Lung (tissue), 12 donors: ENCODE measurements around the gene CNGA1. TPM values are rescaled to one million over a fixed set of nuclear protein-coding genes. Genes with fewer than 3 reads are reported as not detected.

Experiments
- ATAC-seq: fragments of 200-7000 bp; cut with Tn5 transposase; one replicate; pipeline ENCODE4 v1.9.1; 2020; ENCODE audit warnings: moderate number of reproducible peaks; ENCODE audit not compliant: insufficient read depth, low FRiP score
- DNase-seq, 3 donors: peaks; one replicate each; pipeline ENCODE4 v3.0.0-alpha.2; 2013 to 2017
- H3K27ac ChIP-seq, 2 donors: one replicate each; pipeline ENCODE4 v1.5.1; 2013; ENCODE audit warnings: mild to moderate bottlenecking in 2 of 2, moderate library complexity in 2 of 2, control low read depth in 1 of 2, inconsistent platforms in 1 of 2, low read depth in 1 of 2, low read length in 1 of 2
- H3K27me3 ChIP-seq, 3 donors: one replicate each; pipeline ENCODE4 v1.5.1; 2013; ENCODE audit warnings: low read length in 2 of 3; ENCODE audit not compliant: control insufficient read depth in 3 of 3, insufficient read depth in 3 of 3
- H3K36me3 ChIP-seq, 4 donors: one replicate each; pipeline ENCODE4 v1.5.1; 2013; ENCODE audit warnings: low read length in 4 of 4, mild to moderate bottlenecking in 1 of 4, moderate library complexity in 1 of 4; ENCODE audit not compliant: control insufficient read depth in 4 of 4, insufficient read depth in 4 of 4
- H3K4me1 ChIP-seq, 5 donors: one replicate each; pipeline ENCODE4 v1.5.1; 2013; ENCODE audit warnings: low read length in 5 of 5, mild to moderate bottlenecking in 2 of 5, moderate library complexity in 1 of 5; ENCODE audit not compliant: control insufficient read depth in 5 of 5, insufficient read depth in 5 of 5
- H3K4me3 ChIP-seq: one replicate; pipeline ENCODE4 v1.5.1; 2013; ENCODE audit warnings: mild to moderate bottlenecking, control low read depth, moderate library complexity
- H3K9ac ChIP-seq, 2 donors: one replicate each; pipeline ENCODE4 v1.5.1; 2013; ENCODE audit warnings: low read length in 2 of 2, control low read depth in 1 of 2; ENCODE audit not compliant: insufficient read depth in 1 of 2
- H3K9me3 ChIP-seq, 4 donors: one replicate each; pipeline ENCODE4 v1.5.1; 2013; ENCODE audit warnings: low read length in 3 of 4, mild to moderate bottlenecking in 1 of 4, moderate library complexity in 1 of 4; ENCODE audit not compliant: control insufficient read depth in 4 of 4, insufficient read depth in 3 of 4
- WGBS, 2 donors: extraction: QIAGEN DNeasy Blood & Tissue Kit; methylation state at CpG; one replicate each; pipeline ENCODE4 v1.1.7; 2013; 5-methylcytosine and 5-hydroxymethylcytosine counted together
- polyA plus RNA-seq, 2 donors: library from polyadenylated mRNA; stranded (reverse); fragments of 200-250 nt; gene quantifications; one replicate each; pipeline ENCODE4 v1.2.1, GENCODE V29; 2013
- total RNA-seq, 2 donors: library from RNA; depleted of rRNA in 1 of 2; stranded (reverse); fragments of >200 nt in 1 of 2; gene quantifications; one replicate each; pipeline ENCODE4 v1.2.1, GENCODE V29; 2014 to 2021
- TF ChIP-seq, protein P1 (sequence below): IDR thresholded peaks from 2 replicates; pipeline ENCODE4 v1.5.1; 2012; ENCODE audit warnings: mild to moderate bottlenecking; ENCODE audit errors: control extremely low read depth, extremely low read depth
- donor health status: control.
- donor health status: control.
- donor health status: Bipolar disorder and iron deficiency.
- donor health status: healthy.
- donor health status: DM: yes; HTN: yes; CAD: no.

CNGA1 gene
- total and polyA plus RNA-seq, 4 donors, result 0.06 to 0.48 (median 0.14) TPM

DNA sequence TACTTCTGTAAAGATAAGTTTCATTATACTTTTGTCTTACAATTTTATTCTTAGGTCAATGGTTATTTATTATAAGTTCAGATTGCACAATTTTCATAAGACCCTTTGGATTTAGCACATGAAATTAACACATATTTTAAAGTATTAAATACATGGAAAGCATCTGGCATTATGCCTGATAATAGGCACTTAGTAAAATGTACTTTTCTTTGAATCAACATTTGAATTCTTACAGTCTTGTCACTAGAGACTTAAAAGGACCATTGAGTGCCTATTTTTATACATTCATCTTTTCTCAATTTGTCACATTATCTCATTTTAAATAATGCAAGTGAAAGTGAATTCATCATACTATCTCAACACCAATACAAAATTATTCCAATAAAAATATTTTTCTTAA is 23.1 kb upstream of the CNGA1 start:
- peak in 1 of 3 donors; percentile 52 for DNase-seq

DNA sequence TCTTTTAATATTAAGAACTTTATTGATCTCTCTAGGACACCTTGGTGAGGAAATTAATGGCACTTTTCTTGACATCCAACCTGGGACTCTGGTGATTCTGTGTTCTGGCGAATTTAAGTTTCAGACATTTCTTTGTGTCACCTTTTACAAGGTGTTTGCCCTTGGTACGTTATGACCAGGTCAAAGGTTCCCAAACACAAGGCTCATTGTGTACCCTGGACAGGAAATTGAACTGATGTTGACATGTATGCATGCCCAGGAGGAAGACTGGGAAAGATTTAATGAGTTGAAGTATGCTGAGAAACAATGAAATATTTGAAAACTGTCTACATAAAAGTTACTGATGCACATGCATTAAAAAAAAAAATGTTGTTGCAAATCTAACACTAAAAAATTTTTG is 22.2 kb upstream of the CNGA1 start:
- no peak for ATAC-seq
- no peaks in the 10 kb centered on the region for H3K9me3 ChIP-seq
- H3K27ac ChIP-seq, result no peak overlapping the region
- H3K4me1 ChIP-seq, result peaks cover 0 to 9% (median 0%) of the 10 kb centered on the region in 5 donors
- no peak overlapping the region for H3K4me3 ChIP-seq
- peaks cover 0 to 3% (median 0%) of the 10 kb centered on the region in 3 donors for H3K27me3 ChIP-seq
- no peak for DNase-seq
- H3K36me3 ChIP-seq, result no peaks in the 10 kb centered on the region
- WGBS, 2 donors, result 30 to 37% methylated on average over 2 of the region's 2 CpGs
- H3K9ac ChIP-seq, result no peak overlapping the region
- TF ChIP-seq, protein P1, sequence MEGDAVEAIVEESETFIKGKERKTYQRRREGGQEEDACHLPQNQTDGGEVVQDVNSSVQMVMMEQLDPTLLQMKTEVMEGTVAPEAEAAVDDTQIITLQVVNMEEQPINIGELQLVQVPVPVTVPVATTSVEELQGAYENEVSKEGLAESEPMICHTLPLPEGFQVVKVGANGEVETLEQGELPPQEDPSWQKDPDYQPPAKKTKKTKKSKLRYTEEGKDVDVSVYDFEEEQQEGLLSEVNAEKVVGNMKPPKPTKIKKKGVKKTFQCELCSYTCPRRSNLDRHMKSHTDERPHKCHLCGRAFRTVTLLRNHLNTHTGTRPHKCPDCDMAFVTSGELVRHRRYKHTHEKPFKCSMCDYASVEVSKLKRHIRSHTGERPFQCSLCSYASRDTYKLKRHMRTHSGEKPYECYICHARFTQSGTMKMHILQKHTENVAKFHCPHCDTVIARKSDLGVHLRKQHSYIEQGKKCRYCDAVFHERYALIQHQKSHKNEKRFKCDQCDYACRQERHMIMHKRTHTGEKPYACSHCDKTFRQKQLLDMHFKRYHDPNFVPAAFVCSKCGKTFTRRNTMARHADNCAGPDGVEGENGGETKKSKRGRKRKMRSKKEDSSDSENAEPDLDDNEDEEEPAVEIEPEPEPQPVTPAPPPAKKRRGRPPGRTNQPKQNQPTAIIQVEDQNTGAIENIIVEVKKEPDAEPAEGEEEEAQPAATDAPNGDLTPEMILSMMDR, result no peak

More for the DNA sequence above, 23.1 kb upstream of the CNGA1 start:
- no peaks in the 10 kb centered on the region for H3K36me3 ChIP-seq
- H3K27me3 ChIP-seq, result peaks cover 0 to 3% (median 0%) of the 10 kb centered on the region in 3 donors
- TF ChIP-seq, protein P1, result no peak
- no peaks in the 10 kb centered on the region for H3K9me3 ChIP-seq
- ATAC-seq, result no peak
- no peak overlapping the region for H3K9ac ChIP-seq
- H3K27ac ChIP-seq, result no peak overlapping the region
- H3K4me1 ChIP-seq, result peaks cover 0 to 9% (median 0%) of the 10 kb centered on the region in 5 donors
- H3K4me3 ChIP-seq, result no peak overlapping the region

DNA sequence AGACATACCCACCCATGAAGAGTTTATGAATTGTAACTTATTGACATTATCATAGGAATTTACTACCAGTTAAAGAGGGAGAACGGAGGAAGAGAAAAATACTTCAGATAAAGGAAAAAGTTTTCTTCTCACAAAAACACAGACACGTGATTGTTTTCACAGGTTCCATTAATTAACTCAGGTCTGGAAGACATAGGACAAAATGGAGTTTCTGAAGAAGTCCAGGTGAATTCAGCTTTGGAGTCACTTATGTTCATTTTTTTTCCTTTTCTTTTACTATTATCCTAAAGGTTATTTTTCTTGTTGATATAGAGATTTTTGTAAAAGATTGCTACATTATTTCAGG is 20.6 kb upstream of the CNGA1 start:
- Histone ChIP-seq H3K27me3 (no peaks in the 10 kb centered on the region), H3K27ac (no peak overlapping the region), H3K9ac (no peak overlapping the region), H3K4me3 (no peak overlapping the region), H3K4me1 (peaks cover 0 to 6% (median 0%) of the 10 kb centered on the region in 5 donors), H3K9me3 (no peaks in the 10 kb centered on the region), H3K36me3 (no peaks in the 10 kb centered on the region)
- ATAC-seq (no peak), DNase-seq (no peak)
- TF ChIP-seq, protein P1, result no peak
- WGBS, 2 donors, result 64 to 71% methylated on average over 2 of the region's 2 CpGs

DNA sequence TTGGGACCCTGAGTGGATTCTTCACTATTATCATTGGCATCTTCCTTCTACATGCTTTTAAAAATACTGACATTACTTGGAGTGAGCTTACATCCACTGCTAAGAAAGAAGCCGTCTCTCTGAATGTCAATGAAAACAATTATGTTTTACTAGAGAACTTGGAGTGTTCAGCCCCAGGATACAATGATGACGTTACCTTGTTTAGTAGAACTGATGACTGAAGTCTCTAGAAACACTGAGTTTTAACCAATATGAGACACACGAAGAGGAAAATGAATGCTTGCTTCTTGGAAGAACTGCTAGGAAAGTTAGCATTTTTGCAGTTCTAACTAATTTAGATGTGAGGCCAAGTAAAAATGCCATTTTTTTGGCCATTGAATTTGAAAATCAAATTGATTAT is 19.5 kb upstream of the CNGA1 start:
- no peak overlapping the region for H3K9ac ChIP-seq
- no peaks in the 10 kb centered on the region for H3K9me3 ChIP-seq
- 92% methylated on average over 3 of the region's 3 CpGs for WGBS, 2 donors
- no peak overlapping the region for H3K4me3 ChIP-seq
- H3K4me1 ChIP-seq, result peaks cover 0 to 9% (median 0%) of the 10 kb centered on the region in 5 donors
- TF ChIP-seq, protein P1, result no peak
- DNase-seq (no peak), ATAC-seq (no peak)
- no peaks in the 10 kb centered on the region for H3K36me3 ChIP-seq
- no peak overlapping the region for H3K27ac ChIP-seq
- H3K27me3 ChIP-seq, result no peaks in the 10 kb centered on the region
